SU-DHL-6 (cell line): Measurements from ENCODE around the gene MPZL3.

Experiments used
- H2AFZ ChIP-seq: fragments of 200-600 bp; sonication (generic); 2 replicates; pipeline ENCODE4 v1.6.1; 2014; ENCODE audit warnings: low read depth, mild to moderate bottlenecking, moderate library complexity, mixed read lengths, antibody characterized with exemption, low read length; ENCODE audit not compliant: severe bottlenecking
- H3F3A ChIP-seq: fragments of 200-600 bp; shearing (Covaris generic); 2 replicates; pipeline ENCODE4 v1.6.0; 2016; ENCODE audit warnings: antibody characterized with exemption, mild to moderate bottlenecking; ENCODE audit not compliant: insufficient read depth
- H3K27ac ChIP-seq: fragments of 200-600 bp; sonication (generic); 2 replicates; pipeline ENCODE4 v1.5.1; 2016; ENCODE audit warnings: low read depth, mild to moderate bottlenecking, low read length, moderate library complexity, mixed read lengths
- H3K27me3 ChIP-seq: fragments of 200-600 bp; sonication (generic), shearing (Covaris generic); 2 replicates; pipeline ENCODE4 v1.6.0; 2014; ENCODE audit warnings: mild to moderate bottlenecking, low read length
- H3K36me3 ChIP-seq: fragments of 200-600 bp; sonication (generic); 2 replicates; pipeline ENCODE4 v1.6.1; 2014; ENCODE audit warnings: mild to moderate bottlenecking, low read length, mixed read lengths
- H3K4me2 ChIP-seq: fragments of 300-600, 200-600 bp; shearing (Covaris generic), sonication (generic); 2 replicates; pipeline ENCODE4 v1.6.0; 2014; ENCODE audit warnings: low read length, low read depth, mild to moderate bottlenecking; ENCODE audit not compliant: poor library complexity, severe bottlenecking
- H3K4me3 ChIP-seq: fragments of 200-600 bp; sonication (generic); 2 replicates; pipeline ENCODE4 v1.5.1; 2014; ENCODE audit warnings: antibody characterized with exemption, low read length, mild to moderate bottlenecking, mixed read lengths; ENCODE audit not compliant: insufficient read depth, poor library complexity, severe bottlenecking
- H3K79me2 ChIP-seq: fragments of 200-600 bp; sonication (generic); 2 replicates; pipeline ENCODE4 v1.6.1; 2014; ENCODE audit warnings: mild to moderate bottlenecking, low read length, moderate library complexity; ENCODE audit not compliant: insufficient read depth
- H3K9ac ChIP-seq: fragments of 200-600 bp; sonication (generic); 2 replicates; pipeline ENCODE4 v1.7.0; 2014; ENCODE audit warnings: mild to moderate bottlenecking, low read length
- H3K9me2 ChIP-seq: fragments of 200-600 bp; sonication (generic); replicated peaks from 2 replicates; pipeline ENCODE4 v1.6.1; 2014; ENCODE audit warnings: low read length; ENCODE audit not compliant: insufficient read depth
- H3K9me3 ChIP-seq: fragments of 200-600 bp; sonication (generic); 2 replicates; pipeline ENCODE4 v1.6.1; 2014; ENCODE audit warnings: low read length, mixed read lengths; ENCODE audit not compliant: insufficient read depth
- H4K20me1 ChIP-seq: fragments of 200-600 bp; sonication (generic); 2 replicates; pipeline ENCODE4 v1.6.1; 2014; ENCODE audit warnings: low read depth, mild to moderate bottlenecking, antibody characterized with exemption, low read length, moderate library complexity, mixed read lengths
- CTCF ChIP-seq: fragments of 200-600 bp; sonication (generic); IDR thresholded peaks from one replicate; pipeline ENCODE4 v1.5.1; 2017; ENCODE audit warnings: antibody characterized with exemption, mild to moderate bottlenecking, low read length, moderate library complexity; ENCODE audit not compliant: insufficient read depth, poor library complexity, severe bottlenecking
- EZH2phosphoT487 ChIP-seq: fragments of 200-600 bp; sonication (generic), shearing (Covaris generic); conservative IDR thresholded peaks from 2 replicates; pipeline ENCODE4 v1.6.1; 2018; ENCODE audit warnings: mild to moderate bottlenecking, antibody characterized with exemption, low read length, moderate library complexity, mixed read lengths

The MPZL3 gene

GRCh38 chr11:118233377-118233776 lies 18.8 kb downstream of the MPZL3 start:
- Histone ChIP-seq H3K4me3 (no peak overlapping the region), H3K9me2 (no peaks in the 10 kb centered on the region), H3K27ac (no peak overlapping the region), H3K9me3 (no peaks in the 10 kb centered on the region), H2AFZ (no peak overlapping the region), H3K36me3 (no peaks in the 10 kb centered on the region), H3K4me2 (no peak overlapping the region), H3K79me2 (no peaks in the 10 kb centered on the region), H3K9ac (no peak overlapping the region), H3F3A (peaks cover 6% of the 10 kb centered on the region), H3K27me3 (no peaks in the 10 kb centered on the region), H4K20me1 (no peaks in the 10 kb centered on the region)
- TF ChIP-seq EZH2phosphoT487 (no peak), CTCF (no peak)

GRCh38 chr11:118232659-118233058 lies 19.5 kb downstream of the MPZL3 start:
- no peaks in the 10 kb centered on the region for H3K27me3 ChIP-seq
- TF ChIP-seq EZH2phosphoT487 (no peak), CTCF (no peak)
- no peaks in the 10 kb centered on the region for H3K9me2 ChIP-seq
- H3K36me3 ChIP-seq, result no peaks in the 10 kb centered on the region
- no peaks in the 10 kb centered on the region for H3K9me3 ChIP-seq
- no peak overlapping the region for H2AFZ ChIP-seq
- no peak overlapping the region for H3K4me3 ChIP-seq
- H3K4me2 ChIP-seq, result no peak overlapping the region
- no peak overlapping the region for H3K27ac ChIP-seq
- H3K79me2 ChIP-seq, result no peaks in the 10 kb centered on the region
- H4K20me1 ChIP-seq, result no peaks in the 10 kb centered on the region
- H3F3A ChIP-seq, result peaks cover 13% of the 10 kb centered on the region
- no peak overlapping the region for H3K9ac ChIP-seq

- Histone ChIP-seq H4K20me1 (no peaks in the 10 kb centered on the region), H2AFZ (no peak overlapping the region), H3F3A (peaks cover 25% of the 10 kb centered on the region), H3K27me3 (no peaks in the 10 kb centered on the region), H3K9me2 (no peaks in the 10 kb centered on the region), H3K9ac (no peak overlapping the region), H3K79me2 (no peaks in the 10 kb centered on the region), H3K4me2 (no peak overlapping the region), H3K9me3 (no peaks in the 10 kb centered on the region), H3K36me3 (no peaks in the 10 kb centered on the region), H3K4me3 (no peak overlapping the region), H3K27ac (no peak overlapping the region)
- TF ChIP-seq EZH2phosphoT487, result no peak
- no peak for TF ChIP-seq CTCF
Measured at GRCh38 chr11:118231461-118231860, 20.7 kb downstream of the MPZL3 start.
